ENCODE data around the gene TARS1.

TARS1 gene

GRCh38 chr5:33476992-33477391, 36.2 kb downstream of the TARS1 start:
- no peak overlapping the region for H3K4me3 ChIP-seq (ENCODE audit: control insufficient read depth, low read depth, low read length)
- DNase-seq (ENCODE audit: low read depth) = no peak
- TF ChIP-seq CTCF (IDR thresholded peaks at IDR 0.05; ENCODE audit: control insufficient read depth, insufficient read depth, low read depth, low read length, missing control alignments) = no peak

GRCh38 chr5:33477816-33478215, 37.1 kb downstream of the TARS1 start:
- no peak for DNase-seq (ENCODE audit: low read depth)
- no peak overlapping the region for H3K4me3 ChIP-seq (ENCODE audit: control insufficient read depth, low read depth, low read length)
- no peak for TF ChIP-seq CTCF (IDR thresholded peaks at IDR 0.05; ENCODE audit: control insufficient read depth, insufficient read depth, low read depth, low read length, missing control alignments)

DNA sequence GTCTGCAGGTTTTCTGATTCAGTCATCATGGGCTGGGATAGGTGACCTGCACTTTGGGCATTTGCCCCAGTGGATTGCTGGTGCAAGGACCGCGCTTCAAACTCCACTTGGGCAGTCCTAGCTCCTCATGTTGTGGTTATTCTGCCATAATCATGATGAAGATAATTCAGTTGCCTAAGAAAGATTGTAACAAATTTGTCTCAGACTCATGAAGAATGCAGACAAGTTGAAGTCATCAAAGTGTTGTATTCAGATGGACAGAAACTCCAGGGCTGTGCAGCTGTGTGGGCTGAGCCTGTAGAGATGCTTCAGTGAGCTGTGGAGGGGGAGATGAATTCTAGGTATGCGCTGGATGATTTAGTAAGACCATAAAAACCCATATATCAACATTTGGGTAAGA, 38.5 kb downstream of the TARS1 start:
- DNase-seq (ENCODE audit: low read depth) = no peak
- TF ChIP-seq CTCF (IDR thresholded peaks at IDR 0.05; ENCODE audit: control insufficient read depth, insufficient read depth, low read depth, low read length, missing control alignments) = no peak
- H3K4me3 ChIP-seq (ENCODE audit: control insufficient read depth, low read depth, low read length) = no peak overlapping the region

DNA sequence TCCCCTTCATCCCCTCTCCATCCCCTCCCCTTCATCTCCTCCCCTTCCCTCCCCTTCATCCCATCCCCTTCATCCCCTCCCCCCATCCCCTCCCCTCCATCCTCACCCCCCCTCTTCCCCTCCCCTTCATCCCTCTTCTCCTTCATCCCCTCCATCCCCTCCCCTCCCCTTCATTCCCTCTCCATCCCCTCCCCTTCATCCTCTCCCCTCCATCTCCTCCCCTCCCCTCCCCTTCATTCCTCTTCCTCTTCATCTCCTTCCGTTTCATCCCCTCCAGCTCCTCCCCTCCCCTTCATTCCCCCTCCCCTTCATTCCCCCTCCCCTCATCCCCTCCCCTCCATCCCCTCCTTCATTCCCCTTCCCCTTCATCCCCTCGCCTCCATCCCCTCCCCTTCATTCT, 40.1 kb downstream of the TARS1 start:
- DNase-seq (ENCODE audit: low read depth) = no peak
- no peak overlapping the region for H3K4me3 ChIP-seq (ENCODE audit: control insufficient read depth, low read depth, low read length)
- TF ChIP-seq CTCF (IDR thresholded peaks at IDR 0.05; ENCODE audit: control insufficient read depth, insufficient read depth, low read depth, low read length, missing control alignments) = no peak

DNA sequence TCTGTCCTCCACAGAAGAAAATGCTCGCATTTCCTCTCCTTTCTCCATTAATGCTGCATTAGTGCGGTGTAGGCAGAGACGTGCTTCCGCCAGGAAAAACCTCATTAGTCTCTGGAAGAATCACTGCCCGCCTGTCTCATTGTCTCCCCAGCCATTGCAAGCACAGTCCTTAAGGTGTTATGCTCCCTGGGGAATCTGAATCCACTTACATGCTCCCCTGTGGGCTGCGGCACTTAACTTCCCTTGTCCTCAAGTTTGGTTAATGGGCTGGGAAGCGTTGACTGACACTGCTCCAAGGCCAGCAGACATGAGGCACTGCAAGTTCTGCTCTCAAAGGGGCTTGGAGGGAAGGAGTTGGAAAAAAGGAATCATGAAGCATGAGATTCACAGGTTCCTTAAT, 41.6 kb downstream of the TARS1 start:
- no peak for TF ChIP-seq CTCF (IDR thresholded peaks at IDR 0.05; ENCODE audit: control insufficient read depth, insufficient read depth, low read depth, low read length, missing control alignments)
- no peak overlapping the region for H3K4me3 ChIP-seq (ENCODE audit: control insufficient read depth, low read depth, low read length)
- DNase-seq (ENCODE audit: low read depth) = no peak

GRCh38 chr5:33487236-33487635, 46.5 kb downstream of the TARS1 start:
- no peak for TF ChIP-seq CTCF (IDR thresholded peaks at IDR 0.05; ENCODE audit: control insufficient read depth, insufficient read depth, low read depth, low read length, missing control alignments)
- DNase-seq (ENCODE audit: low read depth) = no peak
- no peak overlapping the region for H3K4me3 ChIP-seq (ENCODE audit: control insufficient read depth, low read depth, low read length)
